ENCODE data around the gene GRB2.
"Not testable (repeated sequence)": the region's sequence is repeated elsewhere in the genome, so short reads cannot be mapped to it uniquely, and the experiment has no call there.

Gene GRB2

DNA sequence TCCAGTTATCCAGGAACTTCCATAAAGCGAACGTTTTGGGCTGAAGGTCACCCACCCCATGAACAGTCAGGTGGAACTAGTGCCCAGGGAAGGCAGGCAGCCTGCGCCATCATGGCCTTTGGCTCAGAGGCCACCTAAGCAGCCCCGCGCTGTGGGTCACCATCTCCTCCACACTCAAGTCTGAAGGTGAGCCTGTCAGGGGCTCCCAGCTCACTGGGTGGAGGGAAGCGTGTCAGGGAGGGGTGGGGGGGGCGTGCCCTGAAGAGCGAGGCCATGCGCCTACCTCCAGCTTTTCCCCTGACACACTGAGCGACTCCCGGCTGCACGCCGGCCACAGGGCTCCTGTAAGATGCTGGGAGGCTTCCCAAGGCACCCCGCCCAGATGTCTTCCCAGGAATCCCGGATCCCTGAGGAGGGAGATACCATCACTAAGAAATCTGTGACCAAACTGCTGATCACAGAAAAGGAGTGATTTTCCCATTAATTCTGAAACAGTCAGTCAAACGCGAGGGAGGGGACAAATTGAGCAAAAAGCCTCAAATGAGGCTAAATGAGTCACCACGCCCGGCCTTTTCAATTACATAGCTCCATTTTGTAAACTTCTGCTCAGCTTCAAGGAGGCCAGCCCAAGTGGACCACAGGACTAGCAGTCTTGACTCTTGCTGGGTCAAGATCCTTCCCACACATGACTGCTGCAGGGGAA lies 89.8 kb downstream of the GRB2 start:
- DNase-seq = no peak

DNA sequence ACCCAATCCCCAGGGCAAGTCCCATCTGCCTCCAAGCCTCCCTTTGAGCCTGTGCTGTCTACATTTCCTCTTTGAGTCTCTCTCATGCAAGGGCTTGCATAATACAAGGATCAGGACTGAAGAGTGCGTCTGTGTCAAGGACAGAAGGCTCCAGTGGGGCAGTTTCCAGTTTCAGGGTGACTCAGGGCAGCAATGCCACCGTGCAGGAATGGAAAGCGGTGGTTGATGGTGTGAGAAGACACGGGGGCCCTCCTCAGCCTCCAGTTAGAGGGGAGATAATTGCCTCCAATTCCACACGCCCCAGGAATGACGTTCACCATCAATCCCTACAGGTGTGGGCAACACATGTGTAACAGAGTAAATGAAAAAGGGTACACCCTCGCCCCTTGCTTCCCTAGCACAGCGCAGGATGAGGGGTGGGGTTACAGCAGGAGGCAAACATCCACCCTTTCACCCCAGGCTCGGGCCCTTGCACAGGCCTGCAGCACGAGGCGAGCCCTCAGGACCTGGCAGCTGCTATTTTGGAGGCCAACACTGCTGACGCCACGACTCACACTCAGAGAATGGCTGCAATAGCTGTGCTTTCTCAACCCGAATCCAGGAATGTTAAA lies 91.4 kb downstream of the GRB2 start:
- no peak for DNase-seq

DNA sequence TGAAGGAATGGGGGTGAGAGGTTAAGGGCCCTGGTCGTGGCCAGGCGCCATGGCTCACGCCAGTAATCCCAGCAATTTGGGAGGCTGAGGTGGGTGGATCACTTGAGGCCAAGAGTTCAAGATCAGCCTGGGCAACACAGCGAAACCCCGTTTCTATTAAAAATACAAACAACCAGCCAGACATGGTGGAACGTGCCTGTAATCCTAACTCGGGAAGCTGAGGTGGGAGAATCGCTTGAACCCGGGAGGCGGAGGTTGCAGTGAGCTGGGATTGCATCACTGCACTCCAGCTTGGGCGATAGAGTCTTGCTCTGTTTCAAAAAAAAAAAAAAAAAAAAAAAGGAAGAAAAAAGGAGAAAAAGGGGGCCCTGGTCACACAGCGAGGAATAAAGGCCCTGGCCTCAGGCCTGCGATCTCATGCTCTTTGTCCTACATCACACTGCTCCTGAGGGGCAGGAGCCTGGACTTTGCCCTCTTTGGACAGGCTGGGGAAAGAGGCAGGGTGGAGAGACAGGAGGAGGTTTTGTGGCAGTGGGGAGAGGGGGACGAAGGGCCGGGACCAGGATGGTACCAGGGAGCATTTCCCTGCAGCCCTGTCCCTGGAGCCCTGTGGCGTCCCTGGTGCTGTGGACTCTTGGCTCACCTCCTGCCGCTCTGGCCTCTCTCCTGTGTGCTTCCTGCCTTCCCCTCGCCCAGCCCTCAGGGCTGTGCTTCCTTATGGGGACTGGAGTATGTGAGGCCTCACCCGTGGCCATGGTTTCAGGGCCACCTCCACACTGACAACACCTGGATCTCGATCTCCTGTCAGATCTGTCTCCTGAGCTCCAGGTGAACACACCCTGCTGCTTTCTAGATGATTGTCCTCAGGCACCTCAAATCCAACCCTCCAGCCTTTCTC lies 96.5 kb downstream of the GRB2 start:
- no peak for DNase-seq

DNA sequence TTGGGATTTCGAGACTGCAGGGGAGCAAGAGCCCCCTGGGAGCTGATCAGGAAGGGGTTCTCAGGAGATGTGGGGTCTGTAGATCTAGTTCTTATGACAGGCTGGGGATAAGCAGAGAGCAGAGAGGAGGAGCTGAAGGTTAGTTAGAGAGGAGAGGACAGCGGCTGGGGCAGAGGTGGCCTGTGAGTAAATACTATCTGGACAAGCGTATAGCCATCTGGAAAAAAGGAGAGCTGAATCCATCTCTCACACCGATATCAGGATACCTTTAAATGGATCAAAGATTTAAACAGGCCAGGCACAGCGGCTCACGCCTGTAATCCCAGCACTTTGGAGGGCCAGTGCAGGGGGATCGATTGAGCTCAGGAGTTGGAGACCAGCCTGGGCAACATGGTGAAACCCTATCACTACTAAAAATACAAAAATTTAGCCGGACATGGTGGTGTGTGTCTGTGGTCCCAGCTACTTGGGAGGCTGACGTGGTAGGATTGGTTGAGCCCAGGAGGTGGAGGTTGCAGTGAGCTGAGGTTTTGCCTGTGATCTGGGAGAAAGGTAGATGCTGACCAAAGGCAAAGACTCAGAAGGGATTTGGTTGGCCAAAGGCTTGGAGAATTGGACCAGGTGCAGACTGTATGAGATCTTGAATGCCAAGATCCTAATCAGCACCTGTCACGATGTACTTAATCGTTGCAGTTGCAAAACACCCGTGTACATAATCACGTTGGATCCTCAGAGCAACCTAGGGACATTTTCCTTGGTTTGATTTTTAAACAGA lies 97.3 kb downstream of the GRB2 start:
- DNase-seq = no peak

DNA sequence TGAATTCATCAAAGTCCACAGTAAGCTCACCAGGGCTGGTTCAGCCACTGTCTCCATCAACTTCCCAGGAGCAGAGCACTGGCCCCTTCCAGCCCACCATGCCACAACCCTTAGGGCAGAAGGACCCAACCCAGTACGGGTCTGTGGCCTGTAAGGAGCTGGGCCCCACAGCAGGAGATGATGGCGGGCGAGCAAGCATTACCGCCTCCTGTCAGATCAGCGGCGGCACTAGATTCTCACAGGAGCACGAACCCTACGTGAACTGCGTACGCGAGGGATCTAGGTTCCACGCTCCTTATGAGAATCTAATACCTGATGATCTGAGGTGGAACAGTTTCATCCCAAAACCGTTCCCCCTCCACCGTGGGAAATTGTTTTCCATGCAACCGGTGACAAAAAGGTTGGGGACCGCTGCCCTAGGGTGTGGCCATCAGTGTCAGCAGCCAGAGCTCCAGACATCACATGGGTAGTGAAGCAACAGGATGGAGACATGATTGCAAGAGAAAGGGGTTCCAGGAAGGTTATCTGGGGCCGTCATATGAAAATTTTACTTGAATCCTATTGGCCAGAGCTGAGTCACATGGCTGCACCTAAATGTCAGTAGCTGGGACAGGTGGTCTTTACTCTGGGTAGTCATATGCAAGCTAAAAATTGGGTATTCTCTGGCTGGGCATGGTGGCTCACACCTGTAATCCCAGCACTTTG lies 103.8 kb downstream of the GRB2 start:
- no peak for DNase-seq

DNA sequence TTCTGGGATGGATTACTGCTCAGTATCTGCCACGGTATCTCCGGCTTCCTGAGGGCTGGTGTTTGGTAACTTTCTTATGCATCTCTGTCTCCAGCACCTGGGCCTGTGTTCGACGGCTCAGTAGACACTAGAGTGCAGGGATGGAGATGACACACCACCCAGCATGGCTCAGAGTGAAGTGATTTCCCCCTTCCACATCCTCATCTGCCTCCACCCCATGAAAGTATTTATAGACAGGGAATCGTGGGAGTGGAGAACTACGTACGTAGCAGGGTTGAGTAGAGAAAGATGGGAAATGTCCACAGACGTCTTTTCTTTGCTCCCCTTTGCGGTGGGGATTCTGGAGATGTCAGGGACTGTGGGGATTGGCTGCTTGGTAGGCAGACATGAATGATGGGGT lies 104.4 kb downstream of the GRB2 start:
- no peak for DNase-seq

DNA sequence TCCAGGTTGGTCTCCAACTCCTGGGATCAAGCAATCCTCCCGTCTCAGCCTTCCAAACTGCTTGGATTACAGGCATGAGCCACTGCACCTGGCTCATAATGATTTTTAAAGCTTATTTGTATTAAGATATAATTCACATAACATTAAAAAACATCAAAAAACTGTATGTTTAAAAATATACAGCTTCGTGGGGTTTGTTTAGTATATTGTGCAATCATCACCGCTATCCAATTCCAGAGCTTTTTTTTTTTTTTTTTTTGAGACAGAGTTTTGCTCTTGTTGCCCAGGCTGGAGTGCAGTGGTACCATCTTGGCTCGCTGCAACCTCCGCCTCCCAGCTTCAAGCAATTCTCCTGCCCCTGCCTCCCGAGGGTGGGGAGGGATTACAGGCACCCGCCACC lies 105.2 kb downstream of the GRB2 start:
- DNase-seq = no peak

DNA sequence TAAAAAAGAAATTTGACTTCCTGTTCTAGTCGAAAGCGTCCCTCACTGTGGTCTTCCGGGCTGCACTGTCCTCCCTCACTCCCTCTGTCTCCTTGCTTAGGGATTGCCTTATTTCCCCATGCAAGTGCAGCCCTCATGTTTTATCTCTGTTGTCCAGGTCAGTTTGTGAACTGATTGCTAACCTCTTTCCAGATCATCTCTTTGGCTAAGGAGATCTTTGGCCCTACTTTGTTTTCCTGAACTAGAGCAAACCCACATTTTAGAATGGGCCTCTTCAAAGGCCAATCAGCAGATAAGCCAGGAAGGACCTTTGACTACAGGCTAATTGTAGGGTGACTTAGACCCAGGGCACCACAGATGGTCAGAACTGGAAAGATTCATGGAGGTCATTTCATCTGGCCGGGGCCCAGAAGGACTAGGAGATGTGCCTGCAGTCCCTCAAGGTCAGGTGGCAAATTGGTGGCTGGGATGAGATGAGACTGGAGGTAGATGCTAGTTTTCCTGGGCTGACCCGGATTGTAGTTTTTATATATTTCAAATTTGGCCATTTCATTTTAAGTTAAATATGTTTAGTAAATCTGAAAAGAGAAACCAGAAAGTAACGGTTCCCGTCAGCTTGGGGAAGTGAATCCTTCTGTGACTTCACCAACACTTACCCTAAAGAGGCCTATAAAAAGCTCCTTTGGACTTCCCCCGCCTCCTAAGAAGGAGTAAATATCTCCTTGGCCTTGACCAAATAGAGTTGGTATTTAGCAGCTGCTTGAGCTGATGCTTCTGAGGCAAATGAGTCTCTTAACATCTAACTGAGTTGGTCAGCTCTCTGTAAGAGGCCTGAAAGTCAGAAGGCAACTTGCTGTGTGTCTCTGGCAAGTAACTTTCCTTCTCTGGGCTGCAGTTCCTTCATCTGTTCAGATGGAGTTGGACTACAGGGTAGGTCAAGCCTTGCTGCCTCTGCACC lies 110.0 kb downstream of the GRB2 start:
- DNase-seq = no peak

DNA sequence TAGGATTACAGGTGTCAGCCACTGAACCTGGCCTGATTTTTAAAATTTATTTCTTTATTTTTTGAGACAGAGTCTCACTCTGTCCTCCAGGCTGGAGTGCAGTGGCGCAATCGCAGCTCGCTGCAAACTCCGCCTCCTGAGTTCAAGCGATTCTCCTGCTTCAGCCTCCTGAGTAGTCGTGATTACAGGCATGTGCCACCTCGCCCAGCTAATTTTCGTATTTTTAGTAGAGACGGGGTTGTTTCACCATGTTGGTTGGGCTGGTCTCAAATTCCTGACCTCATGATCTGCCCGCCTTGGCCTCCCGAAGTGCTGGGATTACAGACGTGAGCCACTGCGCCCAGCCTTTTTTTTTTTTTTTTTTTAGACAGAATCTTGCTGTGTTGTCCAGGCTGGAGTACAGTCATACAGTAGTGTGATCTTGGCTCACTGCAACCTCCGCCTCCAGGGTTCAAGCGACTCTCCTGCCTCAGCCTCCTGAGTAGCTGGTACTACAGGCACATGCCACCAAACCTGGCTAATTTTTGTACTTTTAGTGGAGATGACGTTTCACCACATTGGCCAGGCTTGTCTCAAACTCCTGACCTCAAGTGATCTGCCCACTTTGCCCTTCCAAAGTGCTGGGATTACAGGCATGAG lies 112.5 kb downstream of the GRB2 start:
- not testable (repeated sequence) for DNase-seq

DNA sequence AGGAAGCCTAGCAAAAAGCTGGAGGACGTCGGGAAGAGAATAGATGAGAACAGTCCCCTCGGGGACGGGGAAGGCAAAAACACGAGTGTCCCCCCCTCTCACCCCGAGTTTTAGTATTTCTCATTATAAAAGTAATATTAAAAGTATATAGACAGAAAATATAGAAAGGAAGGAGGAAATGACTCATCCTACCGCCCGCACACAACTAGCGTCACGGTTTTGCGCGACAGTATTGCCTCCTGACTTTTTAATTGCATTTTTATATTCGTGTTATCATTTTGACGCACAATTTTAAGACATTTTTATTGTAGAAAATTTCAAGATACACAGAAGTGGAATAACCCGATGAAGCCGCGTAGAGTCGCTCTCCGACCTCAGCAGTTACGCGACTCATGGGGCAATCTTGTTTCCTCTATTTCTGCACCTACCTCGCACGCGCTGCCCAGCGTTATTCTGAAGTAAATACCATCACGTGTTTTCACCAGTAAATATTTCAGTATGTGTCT lies 115.6 kb downstream of the GRB2 start:
- no peak for DNase-seq

DNA sequence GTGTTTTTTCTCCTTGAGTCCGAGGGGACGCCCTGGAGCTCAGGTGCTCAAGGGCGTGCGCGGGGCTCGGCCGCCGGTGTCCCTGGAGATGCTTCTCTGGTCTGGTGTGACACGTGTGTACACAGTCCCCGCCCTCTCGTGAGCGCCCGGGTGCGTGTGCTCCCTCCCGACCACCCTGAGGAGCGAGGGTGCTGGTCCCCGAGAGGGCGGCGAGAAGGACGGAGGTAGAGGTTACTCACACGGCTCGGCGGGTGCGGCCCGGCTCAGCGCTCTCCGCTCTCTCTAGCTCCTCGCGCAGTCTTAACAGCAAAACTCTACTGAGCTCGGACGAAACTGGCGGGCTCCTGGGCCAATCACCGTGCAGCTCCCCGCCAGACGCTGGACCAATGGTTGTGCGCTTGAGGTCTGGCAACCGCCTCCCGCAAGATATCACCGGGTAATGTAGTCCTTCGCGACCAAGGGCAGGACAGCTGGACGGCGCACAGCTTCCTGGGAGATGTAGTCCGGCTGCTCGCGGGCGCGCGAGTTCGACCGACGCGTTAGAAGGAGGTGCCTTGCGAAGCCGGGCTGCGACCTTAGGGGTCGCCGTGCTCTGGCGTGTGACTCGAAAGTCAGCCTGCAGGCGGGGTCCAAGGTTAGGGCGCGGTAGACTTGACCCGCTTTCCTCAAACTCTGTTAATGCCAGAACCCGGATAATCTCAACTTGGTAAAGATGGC lies 116.2 kb downstream of the GRB2 start, which contains the start of gene SLC25A19:
SLC25A19 (minus strand) TSS at position 319 of the 717 bp plus-strand sequence. CDS start 2,669 bp downstream, outside the sequence.
- peak; percentile 98 for DNase-seq

DNA sequence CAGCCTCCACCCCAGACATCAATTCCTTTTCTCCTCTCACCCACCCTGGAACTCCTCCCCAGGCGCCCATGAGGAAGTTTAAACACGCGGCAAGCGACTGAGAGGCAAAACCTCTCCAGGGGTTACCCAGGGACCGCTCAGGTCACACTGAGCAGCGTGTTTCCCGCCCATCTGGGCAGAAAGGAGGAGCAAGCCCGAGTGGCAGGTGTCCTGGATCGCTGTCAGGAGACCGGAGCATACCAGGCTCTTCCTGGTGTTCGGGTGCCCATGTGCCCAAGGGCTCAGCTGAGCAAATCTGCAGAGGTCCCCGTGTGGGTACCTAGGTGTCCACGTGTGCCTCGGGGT lies 116.7 kb downstream of the GRB2 start:
- peak; percentile 70 for DNase-seq

DNA sequence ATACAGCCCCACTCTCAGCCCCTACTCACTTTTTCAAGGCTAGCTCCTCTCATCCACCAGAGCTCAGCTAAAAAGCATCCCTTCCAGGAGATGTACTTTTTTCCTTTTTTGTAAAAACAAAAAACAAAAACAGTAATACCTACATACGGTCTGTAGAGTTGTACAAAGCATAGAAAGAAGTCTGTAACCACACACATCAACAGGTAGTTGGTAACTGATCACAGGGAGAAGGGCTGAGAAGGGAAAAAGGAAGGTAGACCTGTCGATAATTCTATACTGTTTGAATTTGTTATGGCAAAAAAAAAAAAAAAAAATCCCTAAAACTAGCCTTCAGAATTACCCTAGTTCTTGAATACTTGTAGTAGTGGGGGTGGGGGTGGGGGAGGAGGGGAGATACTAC lies 117.1 kb downstream of the GRB2 start:
- no peak for DNase-seq

DNA sequence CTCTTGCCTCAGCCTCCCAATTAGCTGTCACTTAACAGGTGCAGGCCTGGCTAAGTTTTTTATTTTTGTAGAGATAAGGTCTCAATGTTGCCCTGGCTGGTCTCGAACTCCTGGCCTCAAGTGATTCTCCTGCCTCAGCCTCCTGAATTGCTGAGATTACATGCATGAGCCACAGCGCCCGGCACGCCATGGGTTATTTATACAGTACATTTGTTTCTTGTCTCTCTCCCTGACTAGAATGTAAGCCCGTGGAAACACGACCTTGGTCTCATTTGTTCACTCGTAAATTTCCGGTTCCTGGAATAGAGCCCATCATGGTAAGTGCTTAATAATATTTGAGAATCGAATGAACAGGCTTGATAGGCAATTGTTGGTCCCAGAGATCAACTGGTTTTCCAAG lies 118.3 kb downstream of the GRB2 start:
- no peak for DNase-seq

DNA sequence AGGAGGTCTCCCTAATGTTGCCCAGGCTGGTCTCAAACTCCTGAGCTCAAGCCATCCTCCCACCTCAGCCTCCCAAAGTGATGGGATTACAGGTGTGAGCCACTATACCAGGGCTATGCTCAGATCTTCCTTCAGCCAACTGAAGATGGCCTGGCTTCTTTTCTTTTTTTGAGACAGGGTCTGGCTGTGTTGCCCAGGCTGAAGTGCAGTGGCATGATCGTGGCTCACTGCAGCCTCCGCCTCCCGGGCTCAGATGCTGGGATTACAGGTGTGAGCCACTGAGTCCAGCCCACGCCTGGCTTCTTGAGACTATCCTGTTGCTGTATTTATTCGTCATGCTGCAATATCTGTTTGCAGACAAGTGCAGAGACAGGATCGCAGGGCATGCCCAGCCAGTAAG lies 120.4 kb downstream of the GRB2 start:
- DNase-seq = no peak

DNA sequence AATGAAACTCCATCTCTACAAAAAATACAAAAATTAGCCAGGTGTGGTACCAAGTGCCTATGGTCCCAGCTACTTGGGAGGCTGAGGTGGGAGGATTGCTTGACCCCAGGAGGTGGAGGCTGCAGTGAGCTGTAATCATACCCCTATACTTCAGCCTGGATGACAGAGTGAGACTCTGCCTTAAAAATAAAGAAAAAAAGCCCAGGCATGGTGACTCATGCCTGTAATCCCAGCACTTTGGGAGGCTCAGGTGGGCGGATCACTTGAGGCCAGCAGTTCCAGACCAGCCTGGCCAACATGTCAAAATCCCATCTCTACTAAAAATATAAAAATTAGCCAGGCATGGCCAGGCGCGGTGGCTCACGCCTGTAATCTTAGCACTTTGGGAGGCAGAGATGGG lies 125.3 kb downstream of the GRB2 start:
- not testable (repeated sequence) for DNase-seq

DNA sequence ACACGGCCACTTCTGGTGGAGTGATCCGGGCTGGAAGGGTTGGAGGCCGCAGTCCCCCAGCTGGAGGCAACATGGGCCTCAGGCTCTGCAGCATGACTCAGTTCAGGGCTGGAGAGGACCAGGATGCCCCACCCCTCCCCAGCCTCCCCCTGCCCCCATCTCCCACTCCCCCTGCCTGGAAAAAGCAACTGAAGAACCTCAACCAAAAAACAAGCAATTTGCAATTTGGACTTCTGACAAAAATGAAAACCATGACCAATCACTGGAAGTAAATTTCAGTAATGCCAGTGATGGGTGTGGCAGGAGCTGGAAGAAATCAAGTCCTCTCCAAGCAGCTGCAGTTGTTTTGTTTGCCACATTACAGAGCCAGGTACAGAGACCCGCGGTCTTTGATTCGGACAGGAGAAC lies 127.8 kb downstream of the GRB2 start:
- DNase-seq = no peak

DNA sequence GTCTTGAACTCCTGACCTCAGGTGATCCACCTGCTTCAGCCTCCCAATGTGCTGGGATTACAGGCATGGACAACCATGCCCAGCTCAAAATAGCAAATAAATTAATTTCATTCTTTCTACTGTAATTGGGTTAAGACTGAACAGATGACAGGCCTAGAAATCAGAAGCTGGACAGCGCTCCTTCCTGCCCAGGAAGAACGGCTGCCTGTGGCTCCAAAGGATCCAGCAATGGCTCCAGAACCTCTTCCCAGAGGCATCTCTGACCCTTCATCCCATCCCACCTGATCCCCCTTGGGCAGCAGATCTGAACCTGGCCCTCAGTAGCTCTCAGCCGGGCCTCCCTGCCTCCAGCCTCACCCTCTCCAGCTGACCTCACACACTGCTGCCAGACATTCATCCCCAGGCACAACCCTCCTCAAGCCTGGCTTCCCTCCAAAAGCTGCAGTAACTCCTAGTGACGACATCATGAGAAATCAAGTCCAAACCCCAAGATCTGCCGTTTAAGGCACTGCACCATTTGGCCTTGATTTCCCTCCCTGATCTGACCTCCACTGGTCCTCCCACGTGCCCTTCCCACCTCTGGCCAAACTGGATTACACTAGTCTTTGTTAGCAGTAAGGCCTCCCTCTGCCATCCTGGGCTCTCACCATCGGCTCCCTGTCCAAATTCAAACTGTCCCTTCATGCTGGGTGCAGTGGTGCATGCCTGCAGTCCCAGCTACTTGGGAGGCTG lies 131.3 kb downstream of the GRB2 start:
- no peak for DNase-seq

DNA sequence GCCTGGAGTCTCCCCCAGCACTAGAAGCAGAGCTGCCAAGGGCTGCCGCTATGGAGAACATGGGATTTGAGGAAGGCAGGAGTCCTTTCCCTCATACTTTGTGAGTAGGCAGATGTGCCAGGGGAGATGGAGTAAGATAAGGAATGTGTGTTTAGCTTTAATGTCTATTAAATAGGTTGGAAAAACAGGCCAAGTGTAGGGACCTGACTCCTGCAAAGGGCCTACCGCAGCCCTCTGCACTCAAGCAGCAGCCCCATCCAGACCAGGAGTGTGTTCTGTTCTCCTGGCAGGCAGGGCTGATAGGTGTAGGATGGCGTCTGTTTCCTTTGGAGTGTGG lies 132.7 kb downstream of the GRB2 start:
- DNase-seq = no peak
